ENCODE data around the gene CARD18.

DNA sequence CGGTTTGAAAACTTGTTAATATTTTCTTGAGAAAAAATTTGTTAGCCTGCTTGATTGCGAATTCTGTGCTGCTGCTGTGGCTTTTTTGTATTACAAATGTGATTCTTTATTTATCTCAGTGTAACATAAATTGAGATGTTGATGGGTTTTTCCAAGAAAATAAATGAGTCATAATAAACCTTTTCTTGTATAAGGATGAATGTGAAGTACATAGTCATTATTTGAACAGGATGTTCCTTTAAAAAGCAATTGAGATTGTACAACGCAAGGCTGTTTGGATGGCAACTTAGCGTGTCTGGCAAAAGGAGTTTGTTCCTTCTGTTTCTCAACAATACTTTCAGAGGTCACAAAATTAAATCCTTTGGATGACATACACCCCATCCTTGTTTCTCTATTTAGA, 24.6 kb upstream of the CARD18 start:
- TF ChIP-seq EP300 (IDR thresholded peaks at IDR 0.05), result no peak
- no peak for TF ChIP-seq POLR2A (IDR thresholded peaks at IDR 0.05; ENCODE audit: low read depth)
- TF ChIP-seq, protein P1, sequence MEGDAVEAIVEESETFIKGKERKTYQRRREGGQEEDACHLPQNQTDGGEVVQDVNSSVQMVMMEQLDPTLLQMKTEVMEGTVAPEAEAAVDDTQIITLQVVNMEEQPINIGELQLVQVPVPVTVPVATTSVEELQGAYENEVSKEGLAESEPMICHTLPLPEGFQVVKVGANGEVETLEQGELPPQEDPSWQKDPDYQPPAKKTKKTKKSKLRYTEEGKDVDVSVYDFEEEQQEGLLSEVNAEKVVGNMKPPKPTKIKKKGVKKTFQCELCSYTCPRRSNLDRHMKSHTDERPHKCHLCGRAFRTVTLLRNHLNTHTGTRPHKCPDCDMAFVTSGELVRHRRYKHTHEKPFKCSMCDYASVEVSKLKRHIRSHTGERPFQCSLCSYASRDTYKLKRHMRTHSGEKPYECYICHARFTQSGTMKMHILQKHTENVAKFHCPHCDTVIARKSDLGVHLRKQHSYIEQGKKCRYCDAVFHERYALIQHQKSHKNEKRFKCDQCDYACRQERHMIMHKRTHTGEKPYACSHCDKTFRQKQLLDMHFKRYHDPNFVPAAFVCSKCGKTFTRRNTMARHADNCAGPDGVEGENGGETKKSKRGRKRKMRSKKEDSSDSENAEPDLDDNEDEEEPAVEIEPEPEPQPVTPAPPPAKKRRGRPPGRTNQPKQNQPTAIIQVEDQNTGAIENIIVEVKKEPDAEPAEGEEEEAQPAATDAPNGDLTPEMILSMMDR (IDR thresholded peaks at IDR 0.05), result no peak

All from esophagus muscularis mucosa (tissue), 4 donors.